OCI-LY1 (cell line): ENCODE measurements around the gene COLGALT1.

ENCODE experiments used
- H2AFZ ChIP-seq: fragments of 200-600 bp; sonication (generic), shearing (Covaris generic); 2 replicates; pipeline ENCODE4 v1.6.0; 2014; ENCODE audit warnings: antibody characterized with exemption, mild to moderate bottlenecking, low read length
- H3F3A ChIP-seq: fragments of 200-600 bp; sonication (generic), shearing (Covaris generic); 2 replicates; pipeline ENCODE4 v1.6.0; 2014; ENCODE audit warnings: mild to moderate bottlenecking, antibody characterized with exemption, low read length, moderate library complexity; ENCODE audit not compliant: insufficient read depth
- H3K27ac ChIP-seq: fragments of 200-600 bp; sonication (generic); 2 replicates; pipeline ENCODE4 v1.5.1; 2014; ENCODE audit warnings: low read length, mixed run types, mild to moderate bottlenecking, low read depth; ENCODE audit not compliant: poor library complexity, severe bottlenecking
- H3K27me3 ChIP-seq: fragments of 200-600 bp; sonication (generic); 2 replicates; pipeline ENCODE4 v1.6.0; 2014; ENCODE audit warnings: antibody characterized with exemption, mild to moderate bottlenecking, low read length, moderate library complexity; ENCODE audit not compliant: insufficient read depth
- H3K36me3 ChIP-seq: fragments of 200-600 bp; sonication (generic); 2 replicates; pipeline ENCODE4 v1.6.1; 2014; ENCODE audit warnings: mild to moderate bottlenecking, antibody characterized with exemption, low read length, moderate library complexity, mixed read lengths; ENCODE audit not compliant: insufficient read depth
- H3K4me1 ChIP-seq: fragments of 200-600 bp; sonication (generic); 2 replicates; pipeline ENCODE4 v1.5.1; 2014; ENCODE audit warnings: mild to moderate bottlenecking, low read length, moderate library complexity; ENCODE audit not compliant: insufficient read depth, severe bottlenecking
- H3K4me2 ChIP-seq: fragments of 200-600 bp; sonication (generic), shearing (Covaris generic); 2 replicates; pipeline ENCODE4 v1.6.1; 2014; ENCODE audit warnings: low read length
- H3K4me3 ChIP-seq: fragments of 200-600 bp; sonication (generic); 2 replicates; pipeline ENCODE4 v1.5.1; 2014; ENCODE audit warnings: low read length, low read depth, mild to moderate bottlenecking, mixed read lengths; ENCODE audit not compliant: poor library complexity, severe bottlenecking
- H3K79me2 ChIP-seq: fragments of 200-600 bp; shearing (Covaris generic); 2 replicates; pipeline ENCODE4 v1.6.1; 2016; ENCODE audit warnings: mixed run types, low read length, mixed read lengths; ENCODE audit not compliant: insufficient read depth
- H3K9ac ChIP-seq: fragments of 200-600 bp; sonication (generic), shearing (Covaris generic); 2 replicates; pipeline ENCODE4 v1.6.1; 2014; ENCODE audit warnings: mild to moderate bottlenecking, low read length, mixed read lengths
- H3K9me2 ChIP-seq: fragments of 200-600 bp; sonication (generic), shearing (Covaris generic); 2 replicates; pipeline ENCODE4 v1.6.1; 2014; ENCODE audit warnings: low read depth, mild to moderate bottlenecking, low read length, mixed read lengths
- H3K9me3 ChIP-seq: fragments of 200-600 bp; shearing (Covaris generic); 2 replicates; pipeline ENCODE4 v1.6.1; 2014; ENCODE audit warnings: low read length, mixed read lengths
- H4K20me1 ChIP-seq: fragments of 200-600 bp; sonication (generic), shearing (Covaris generic); 2 replicates; pipeline ENCODE4 v1.6.0; 2016; ENCODE audit warnings: mild to moderate bottlenecking, low read length; ENCODE audit not compliant: insufficient read depth
- CTCF ChIP-seq: fragments of 200-600 bp; sonication (generic), shearing (Covaris generic); IDR thresholded peaks from 2 replicates; pipeline ENCODE4 v1.5.1; 2017; ENCODE audit warnings: mild to moderate bottlenecking, antibody characterized with exemption, low read length, moderate library complexity, mixed read lengths

The COLGALT1 gene

GRCh38 chr19:17632577-17632976 is 77.1 kb downstream of the COLGALT1 start:
- H2AFZ ChIP-seq: no peak overlapping the region
- no peak overlapping the region for H3K27ac ChIP-seq
- no peaks in the 10 kb centered on the region for H3K79me2 ChIP-seq
- no peaks in the 10 kb centered on the region for H4K20me1 ChIP-seq
- no peak overlapping the region for H3K4me2 ChIP-seq
- no peak overlapping the region for H3K4me3 ChIP-seq
- no peak for TF ChIP-seq CTCF
- no peak overlapping the region for H3K9ac ChIP-seq
- H3K36me3 ChIP-seq: no peaks in the 10 kb centered on the region
- H3K4me1 ChIP-seq: no peaks in the 10 kb centered on the region
- peaks cover 4% of the 10 kb centered on the region; the same call in 1 of the 2 replicates for H3K27me3 ChIP-seq
- H3K9me3 ChIP-seq: no peaks in the 10 kb centered on the region
- no peaks in the 10 kb centered on the region for H3K9me2 ChIP-seq
- no peaks in the 10 kb centered on the region for H3F3A ChIP-seq
